Measurements from ENCODE around the gene ZNF784. TPM values are rescaled to one million over a fixed set of nuclear protein-coding genes. Genes with fewer than 3 reads are reported as not detected.

ZNF784 gene
- total RNA-seq, 4 donors from 2014 or later = 1.5 to 6.9 (median 1.9) TPM

- Histone ChIP-seq H3K9me3 (no peaks in the 10 kb centered on the region), H3K36me3 (peaks cover 0 to 30% (median 5%) of the 10 kb centered on the region in 3 donors), H3K27me3 (no peaks in the 10 kb centered on the region), H3K27ac (peak overlapping the region; percentile 94 to 99 (median 99)), H3K4me3 (peak overlapping the region; percentile 85 to 98 (median 88)), H3K4me1 (peaks cover 0 to 58% (median 41%) of the 10 kb centered on the region in 4 donors)
- peak; percentile 99 to 100 for DNase-seq (ENCODE audit: low spot score in 2 of 2)
- 0% methylated on average over 43 to 51 of the region's 52 CpGs for WGBS, 2 donors
- TF ChIP-seq EP300 (IDR thresholded peaks at IDR 0.05) (no peak), CTCF (IDR thresholded peaks at IDR 0.05) (no peak), POLR2A (IDR thresholded peaks at IDR 0.05) (no peak)
Observed at GRCh38 chr19:55654323-55654867, 30.0 kb upstream of the ZNF784 start.

DNA sequence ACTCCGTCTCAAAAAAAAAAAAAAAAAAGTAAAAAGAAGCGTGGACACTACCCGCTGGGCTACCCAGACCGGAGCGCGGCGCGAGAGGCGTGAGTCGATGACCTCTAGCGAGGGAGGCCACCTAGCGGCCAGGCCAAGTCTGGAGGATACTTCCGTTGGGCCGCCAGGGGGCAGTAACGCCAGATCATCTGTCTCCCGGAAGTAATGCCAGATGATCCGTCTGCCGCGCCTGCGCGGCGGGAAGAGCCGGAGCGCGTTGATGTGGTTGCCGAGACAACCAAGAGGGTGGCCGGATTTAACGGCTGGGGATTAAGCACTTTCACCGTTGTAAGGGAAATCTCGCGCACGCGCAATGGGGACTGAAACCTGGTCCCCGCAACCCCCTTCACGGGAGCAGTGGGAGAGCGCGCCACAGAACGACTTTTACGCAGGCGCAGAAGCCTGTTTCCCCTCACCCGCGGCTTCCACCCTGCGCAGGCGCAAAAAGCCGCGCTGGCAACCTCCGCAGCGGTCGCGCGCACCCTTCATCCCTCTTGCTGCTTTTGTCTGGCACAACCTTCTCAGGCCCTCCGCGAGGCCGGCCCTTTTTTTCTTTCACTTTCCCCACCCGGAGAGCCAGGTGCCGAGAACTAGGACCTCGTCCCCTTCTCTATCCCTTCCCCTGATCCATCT is 29.4 kb upstream of the ZNF784 start:
- H3K36me3 ChIP-seq = peaks cover 0 to 25% (median 0%) of the 10 kb centered on the region in 3 donors
- peak overlapping the region; percentile 94 to 99 (median 99) for H3K27ac ChIP-seq
- 0 to 1% methylated on average over 56 to 57 of the region's 57 CpGs for WGBS, 2 donors
- H3K27me3 ChIP-seq = no peaks in the 10 kb centered on the region
- peak overlapping the region; percentile 43 to 98 (median 88) for H3K4me3 ChIP-seq
- TF ChIP-seq EP300 (IDR thresholded peaks at IDR 0.05) (peak; percentile 73 to 97), POLR2A (IDR thresholded peaks at IDR 0.05) (peak; percentile 34 to 85), CTCF (IDR thresholded peaks at IDR 0.05) (peak; percentile 97 to 100 (median 98))
- no peaks in the 10 kb centered on the region for H3K9me3 ChIP-seq
- H3K4me1 ChIP-seq = peaks cover 0 to 58% (median 38%) of the 10 kb centered on the region in 4 donors
- peak; percentile 95 to 96 for DNase-seq (ENCODE audit: low spot score in 2 of 2)

DNA sequence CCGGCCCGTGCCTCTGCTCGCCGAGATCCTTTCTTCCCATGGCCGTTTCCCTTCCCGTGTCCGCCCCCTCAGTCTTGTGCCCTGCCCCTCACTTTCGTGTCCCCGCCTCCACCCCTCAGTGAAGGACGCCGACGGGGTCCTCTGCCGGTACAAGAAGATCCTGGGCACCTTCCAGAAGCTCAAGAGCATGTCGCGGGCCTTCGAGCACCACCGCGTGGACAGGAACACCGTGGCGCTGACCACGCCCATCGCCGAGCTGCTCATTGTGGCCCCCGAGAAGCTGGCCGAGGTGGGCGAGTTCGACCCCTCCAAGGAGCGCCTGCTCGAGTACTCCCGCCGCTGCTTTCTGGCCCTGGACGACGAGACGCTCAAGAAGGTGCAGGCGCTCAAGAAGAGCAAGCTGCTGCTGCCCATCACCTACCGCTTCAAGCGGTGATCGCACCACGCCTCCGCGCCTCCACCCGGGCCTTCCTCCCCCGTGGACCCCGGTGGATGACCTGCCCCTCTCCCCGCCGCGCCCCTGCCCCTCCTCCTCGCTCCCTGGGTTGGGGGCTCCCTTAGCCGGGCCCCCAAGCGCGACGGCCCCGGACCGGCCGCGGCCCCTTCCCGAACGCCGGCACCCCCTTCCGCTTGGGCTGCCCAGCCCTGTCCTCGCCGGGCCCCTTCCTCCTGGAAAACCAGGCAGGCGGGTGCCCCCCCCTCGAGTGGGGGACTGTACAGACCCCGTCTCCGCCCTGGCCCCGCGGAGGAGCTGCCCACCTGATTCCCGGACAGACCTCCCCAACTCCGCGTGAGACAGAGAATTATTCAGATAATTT is 28.2 kb upstream of the ZNF784 start:
- H3K27ac ChIP-seq = peak overlapping the region; percentile 94 to 99 (median 99)
- DNase-seq (ENCODE audit: low spot score in 2 of 2) = no peak
- peaks cover 0 to 25% (median 0%) of the 10 kb centered on the region in 3 donors for H3K36me3 ChIP-seq
- 71 to 73% methylated on average over 54 to 71 of the region's 71 CpGs for WGBS, 2 donors
- H3K4me1 ChIP-seq = peaks cover 0 to 54% (median 27%) of the 10 kb centered on the region in 4 donors
- H3K4me3 ChIP-seq = no peak overlapping the region
- no peaks in the 10 kb centered on the region for H3K9me3 ChIP-seq
- TF ChIP-seq POLR2A (IDR thresholded peaks at IDR 0.05) (no peak), EP300 (IDR thresholded peaks at IDR 0.05) (no peak), CTCF (IDR thresholded peaks at IDR 0.05) (no peak)
- H3K27me3 ChIP-seq = no peaks in the 10 kb centered on the region

GRCh38 chr19:55651236-55651635 is 26.9 kb upstream of the ZNF784 start:
- no peaks in the 10 kb centered on the region for H3K9me3 ChIP-seq
- 84 to 87% methylated on average over 18 of the region's 18 CpGs for WGBS, 2 donors
- H3K4me3 ChIP-seq = no peak overlapping the region
- no peaks in the 10 kb centered on the region for H3K27me3 ChIP-seq
- TF ChIP-seq EP300 (IDR thresholded peaks at IDR 0.05) = no peak
- no peak for TF ChIP-seq CTCF (IDR thresholded peaks at IDR 0.05)
- no peak for TF ChIP-seq POLR2A (IDR thresholded peaks at IDR 0.05)
- no peak overlapping the region for H3K27ac ChIP-seq
- H3K4me1 ChIP-seq = peaks cover 0 to 52% (median 22%) of the 10 kb centered on the region in 4 donors
- peaks cover 0 to 25% (median 0%) of the 10 kb centered on the region in 3 donors for H3K36me3 ChIP-seq
- no peak for DNase-seq (ENCODE audit: low spot score in 2 of 2)

Data from tibial nerve (tissue), 4 donors.